VCaP (cell line): ENCODE results near the gene SPSB1.

Experiments used
- H3K27ac ChIP-seq: fragments of 450-650 bp; 2 replicates; pipeline ENCODE4 v1.5.1; 2017
- CTCF ChIP-seq: fragments of 450-650 bp; conservative IDR thresholded peaks from 2 replicates; pipeline ENCODE4 v1.5.1; 2017; ENCODE audit warnings: mild to moderate bottlenecking, moderate library complexity

Gene SPSB1

GRCh38 chr1:9267827-9268581 is 24.7 kb upstream of the SPSB1 start:
- H3K27ac ChIP-seq, result no peak overlapping the region; the same call in 1 of the 2 replicates
- TF ChIP-seq CTCF, result no peak

GRCh38 chr1:9269078-9269501 is 23.6 kb upstream of the SPSB1 start:
- H3K27ac ChIP-seq, result peak overlapping the region; percentile 42
- peak; percentile 43 for TF ChIP-seq CTCF

GRCh38 chr1:9269721-9270120 is 23.0 kb upstream of the SPSB1 start:
- no peak for TF ChIP-seq CTCF
- peak overlapping the region; percentile 42 for H3K27ac ChIP-seq

GRCh38 chr1:9270290-9270883 is 22.3 kb upstream of the SPSB1 start:
- H3K27ac ChIP-seq, result peak overlapping the region; percentile 42
- no peak for TF ChIP-seq CTCF

- no peak overlapping the region for H3K27ac ChIP-seq
- no peak for TF ChIP-seq CTCF
Measured at GRCh38 chr1:9271283-9271682, 21.4 kb upstream of the SPSB1 start.

GRCh38 chr1:9271861-9272595 is 20.7 kb upstream of the SPSB1 start:
- H3K27ac ChIP-seq, result no peak overlapping the region
- no peak for TF ChIP-seq CTCF

GRCh38 chr1:9273177-9273576 is 19.5 kb upstream of the SPSB1 start:
- TF ChIP-seq CTCF, result no peak
- H3K27ac ChIP-seq, result no peak overlapping the region
